HepG2 (cell line): ENCODE data around the gene PGS1. TPM values are rescaled to one million over a fixed set of nuclear protein-coding genes. Genes with fewer than 3 reads are reported as not detected.

Experiments used
- HNRNPLL ChIP-seq: fragments of 200-400 bp; formaldehyde crosslinking; IDR thresholded peaks from 2 replicates; pipeline ENCODE4 v1.6.1; 2017; ENCODE audit warnings: mild to moderate bottlenecking, low read depth, low read length; ENCODE audit not compliant: poor library complexity, severe bottlenecking
- IRF2 ChIP-seq: IDR thresholded peaks from 2 replicates; pipeline ENCODE4 v1.6.1; 2018; ENCODE audit warnings: missing genetic modification reagents, missing compliant biosample characterization
- KLF16 ChIP-seq, 2 experiments: sonication (generic) in 1 of 2; formaldehyde crosslinking in 1 of 2; IDR thresholded peaks; 2 replicates each; pipeline versions ENCODE4 v1.6.1 to v1.8.0; 2016 to 2023; ENCODE audit warnings: missing genetic modification reagents in 2 of 2, missing compliant biosample characterization in 1 of 2
- MAFF ChIP-seq: IDR thresholded peaks from 2 replicates; pipeline ENCODE4 v1.6.1; 2011; ENCODE audit warnings: low read depth, low read length, improper control_type of control experiment
- MEIS2 ChIP-seq: sonication (generic); formaldehyde crosslinking; IDR thresholded peaks from 2 replicates; pipeline ENCODE4 v1.9.0; 2021; ENCODE audit warnings: mild to moderate bottlenecking, missing genetic modification reagents
- MTF1 ChIP-seq: sonication (generic); formaldehyde crosslinking; IDR thresholded peaks from 2 replicates; pipeline ENCODE4 v1.5.0; 2020; ENCODE audit warnings: missing genetic modification reagents
- NR1H2 ChIP-seq: sonication (generic); formaldehyde crosslinking; IDR thresholded peaks from 2 replicates; pipeline ENCODE4 v1.8.1; 2022; ENCODE audit warnings: low read depth, missing genetic modification reagents, borderline replicate concordance
- NR2C2 ChIP-seq: sonication (generic); formaldehyde crosslinking; IDR thresholded peaks from 2 replicates; pipeline ENCODE4 v1.4.0; 2020; ENCODE audit warnings: missing genetic modification reagents, mild to moderate bottlenecking, moderate library complexity, borderline replicate concordance
- POLR2G ChIP-seq: fragments of 200-400 bp; formaldehyde crosslinking; IDR thresholded peaks from 2 replicates; pipeline ENCODE4 v1.6.1; 2018; ENCODE audit warnings: mild to moderate bottlenecking, low read depth, low read length, moderate library complexity
- RORA ChIP-seq: sonication (generic); formaldehyde crosslinking; IDR thresholded peaks from 2 replicates; pipeline ENCODE4 v1.5.0; 2020; ENCODE audit warnings: mild to moderate bottlenecking, missing genetic modification reagents, moderate library complexity
- TBX2 ChIP-seq: sonication (generic); formaldehyde crosslinking; IDR thresholded peaks from 2 replicates; pipeline ENCODE4 v1.5.0; 2020; ENCODE audit warnings: missing genetic modification reagents, mild to moderate bottlenecking, borderline replicate concordance
- THAP11 ChIP-seq: IDR thresholded peaks from 2 replicates; pipeline ENCODE4 v1.6.1; 2016; ENCODE audit warnings: missing biosample characterization, missing genetic modification reagents
- TMF1 ChIP-seq: sonication (generic); formaldehyde crosslinking; IDR thresholded peaks from 2 replicates; pipeline ENCODE4 v1.8.1; 2022; ENCODE audit warnings: low read depth, missing genetic modification reagents
- TRIM24 ChIP-seq: sonication (generic); formaldehyde crosslinking; IDR thresholded peaks from 2 replicates; pipeline ENCODE4 v1.8.0; 2022; ENCODE audit warnings: mild to moderate bottlenecking, missing genetic modification reagents
- ZNF121 ChIP-seq: sonication (generic); formaldehyde crosslinking; IDR thresholded peaks from 2 replicates; pipeline ENCODE4 v1.5.0; 2020; ENCODE audit warnings: mild to moderate bottlenecking, missing genetic modification reagents
- ZNF367 ChIP-seq: sonication (generic); formaldehyde crosslinking; IDR thresholded peaks from 2 replicates; pipeline ENCODE4 v1.4.0; 2020; ENCODE audit warnings: missing genetic modification reagents, borderline replicate concordance
- ZNF441 ChIP-seq: sonication (generic); formaldehyde crosslinking; IDR thresholded peaks from 2 replicates; pipeline ENCODE4 v1.7.0; 2021; ENCODE audit warnings: missing genetic modification reagents, borderline replicate concordance
- ZNF468 ChIP-seq: sonication (generic); formaldehyde crosslinking; IDR thresholded peaks from 2 replicates; pipeline ENCODE4 v1.8.0; 2022; ENCODE audit warnings: mild to moderate bottlenecking, moderate library complexity, missing genetic modification reagents
- ZNF775 ChIP-seq: sonication (generic); formaldehyde crosslinking; IDR thresholded peaks from 2 replicates; pipeline ENCODE4 v1.4.0; 2020; ENCODE audit warnings: missing genetic modification reagents, mild to moderate bottlenecking, moderate library complexity, borderline replicate concordance
- ZNF850 ChIP-seq: sonication (generic); formaldehyde crosslinking; conservative IDR thresholded peaks from 2 replicates; pipeline ENCODE4 v1.9.0; 2021; ENCODE audit warnings: mild to moderate bottlenecking, missing genetic modification reagents
- polyA plus RNA-seq, 8 experiments: library from polyadenylated mRNA; depleted of rRNA in 3 of 8; stranded (reverse) in 7 of 8; unstranded in 1 of 8; fragments of >200 nt; fragmentation: Illumina TruSeq in 4 of 8; extraction: Trizol in 4 of 8; gene quantifications; 2 replicates each; pipeline versions ENCODE4 v1.2.1 to v1.2.3, GENCODE V29; 2011 to 2016; ENCODE audit warnings: low read depth in 4 of 8, missing spikeins in 1 of 8, mixed read lengths in 1 of 8; ENCODE audit not compliant: insufficient read depth in 1 of 8
- total RNA-seq, 5 experiments: library from RNA; depleted of rRNA; stranded (reverse); fragments of >200 nt; fragmentation: Illumina TruSeq; extraction: Trizol; gene quantifications; 2 replicates each; pipeline ENCODE4 v1.2.3, GENCODE V29; 2016; ENCODE audit warnings: low read depth in 1 of 5
- TF ChIP-seq, protein P1 (sequence below): sonication (generic); formaldehyde crosslinking; IDR thresholded peaks from 2 replicates; pipeline ENCODE4 v1.8.1; 2023; ENCODE audit warnings: mild to moderate bottlenecking, missing genetic modification reagents
- TF ChIP-seq, protein P2 (sequence below): sonication (generic); formaldehyde crosslinking; IDR thresholded peaks from 2 replicates; pipeline ENCODE4 v1.5.0; 2020; ENCODE audit warnings: mild to moderate bottlenecking, missing genetic modification reagents
- TF ChIP-seq, protein P3 (sequence below): IDR thresholded peaks from 2 replicates; pipeline ENCODE4 v1.6.1; 2016; ENCODE audit warnings: low read depth, borderline replicate concordance
- TF ChIP-seq, protein P4 (sequence below): sonication (generic); formaldehyde crosslinking; IDR thresholded peaks from 2 replicates; pipeline ENCODE4 v1.4.0; 2020; ENCODE audit warnings: mild to moderate bottlenecking, missing genetic modification reagents

PGS1 gene
- total and polyA plus RNA-seq, 2 of the 13 experiments (the other 11 are each of a cell fraction or from before 2014, with no cell fraction given) = 25.9 to 31.5 TPM

DNA sequence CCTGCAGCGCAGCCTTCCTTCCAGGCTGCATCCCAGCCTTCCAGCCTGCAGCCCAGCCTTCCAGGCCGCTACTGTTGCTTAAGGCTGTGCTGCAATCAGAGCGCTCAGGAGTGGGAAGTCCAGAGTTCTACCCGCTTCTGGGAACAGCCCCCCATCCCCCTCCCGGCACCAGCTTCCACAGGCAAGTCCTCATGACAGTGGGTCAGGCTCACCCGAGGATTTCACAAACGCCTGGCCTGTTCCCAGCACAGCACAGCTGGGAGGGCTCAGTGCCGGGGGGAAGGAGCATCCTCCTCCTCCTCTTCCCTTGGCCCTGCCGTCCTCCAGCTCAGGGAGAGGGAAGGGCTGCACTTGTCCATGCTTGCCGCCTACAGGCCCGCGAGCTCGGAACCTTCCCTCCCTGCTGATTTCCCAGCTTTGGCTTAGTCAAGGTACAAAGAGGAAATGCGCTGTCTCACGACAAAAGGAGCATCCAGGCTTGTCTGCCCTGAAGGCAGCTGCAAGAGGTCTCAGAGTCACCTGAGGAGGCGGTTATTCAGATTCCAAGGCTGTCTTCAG lies 26.9 kb upstream of the PGS1 start (continued):
- TF ChIP-seq, protein P1, sequence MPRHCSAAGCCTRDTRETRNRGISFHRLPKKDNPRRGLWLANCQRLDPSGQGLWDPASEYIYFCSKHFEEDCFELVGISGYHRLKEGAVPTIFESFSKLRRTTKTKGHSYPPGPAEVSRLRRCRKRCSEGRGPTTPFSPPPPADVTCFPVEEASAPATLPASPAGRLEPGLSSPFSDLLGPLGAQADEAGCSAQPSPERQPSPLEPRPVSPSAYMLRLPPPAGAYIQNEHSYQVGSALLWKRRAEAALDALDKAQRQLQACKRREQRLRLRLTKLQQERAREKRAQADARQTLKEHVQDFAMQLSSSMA (CRISPR knock-in tag) = no peak
- TF ChIP-seq MEIS2 (CRISPR knock-in tag) (no peak), THAP11 (peak; percentile 64), ZNF121 (no peak), ZNF850 (CRISPR knock-in tag) (no peak), NR1H2 (CRISPR knock-in tag) (no peak), ZNF441 (CRISPR knock-in tag) (no peak), KLF16 (CRISPR knock-in tag; IDR thresholded peaks at IDR 0.05) (peak in 1 of 2 experiments; percentile 16; a peak in 1 of 4 replicates), NR2C2 (CRISPR knock-in tag) (0 out of 2 replicates have a peak, but pooled peaks have one; percentile 13), HNRNPLL (no peak), ZNF367 (no peak), MAFF (no peak), TMF1 (CRISPR knock-in tag) (no peak), MTF1 (no peak), IRF2 (CRISPR knock-in tag) (peak; percentile 23; the same call in 1 of the 2 replicates), POLR2G (no peak), TRIM24 (CRISPR knock-in tag) (no peak), ZNF468 (CRISPR knock-in tag) (no peak), ZNF775 (CRISPR knock-in tag) (no peak), TBX2 (peak; percentile 66), RORA (CRISPR knock-in tag) (no peak)
- TF ChIP-seq, protein P2, sequence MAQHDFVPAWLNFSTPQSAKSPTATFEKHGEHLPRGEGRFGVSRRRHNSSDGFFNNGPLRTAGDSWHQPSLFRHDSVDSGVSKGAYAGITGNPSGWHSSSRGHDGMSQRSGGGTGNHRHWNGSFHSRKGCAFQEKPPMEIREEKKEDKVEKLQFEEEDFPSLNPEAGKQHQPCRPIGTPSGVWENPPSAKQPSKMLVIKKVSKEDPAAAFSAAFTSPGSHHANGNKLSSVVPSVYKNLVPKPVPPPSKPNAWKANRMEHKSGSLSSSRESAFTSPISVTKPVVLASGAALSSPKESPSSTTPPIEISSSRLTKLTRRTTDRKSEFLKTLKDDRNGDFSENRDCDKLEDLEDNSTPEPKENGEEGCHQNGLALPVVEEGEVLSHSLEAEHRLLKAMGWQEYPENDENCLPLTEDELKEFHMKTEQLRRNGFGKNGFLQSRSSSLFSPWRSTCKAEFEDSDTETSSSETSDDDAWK (CRISPR knock-in tag) = no peak
- TF ChIP-seq, protein P3, sequence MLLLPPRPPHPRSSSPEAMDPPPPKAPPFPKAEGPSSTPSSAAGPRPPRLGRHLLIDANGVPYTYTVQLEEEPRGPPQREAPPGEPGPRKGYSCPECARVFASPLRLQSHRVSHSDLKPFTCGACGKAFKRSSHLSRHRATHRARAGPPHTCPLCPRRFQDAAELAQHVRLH (CRISPR knock-in tag) = no peak
- TF ChIP-seq, protein P4, sequence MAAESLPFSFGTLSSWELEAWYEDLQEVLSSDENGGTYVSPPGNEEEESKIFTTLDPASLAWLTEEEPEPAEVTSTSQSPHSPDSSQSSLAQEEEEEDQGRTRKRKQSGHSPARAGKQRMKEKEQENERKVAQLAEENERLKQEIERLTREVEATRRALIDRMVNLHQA (CRISPR knock-in tag) = no peak
